GM12865 (cell line): ENCODE measurements around the gene LARP4B.

Experiments
- DNase-seq: peaks from one replicate; pipeline ENCODE4 v3.0.0; 2010; ENCODE audit warnings: low read depth
- H3K4me3 ChIP-seq: 2 replicates; pipeline ENCODE4 v1.5.1; 2011; ENCODE audit warnings: mild to moderate bottlenecking, low read depth, low read length, control low read depth
- TF ChIP-seq, protein P1 (sequence below): IDR thresholded peaks from 2 replicates; pipeline ENCODE4 v1.5.1; 2011; ENCODE audit warnings: low read length, control low read depth, low read depth, inconsistent platforms; ENCODE audit not compliant: insufficient read depth; ENCODE audit errors: missing control alignments

The LARP4B gene

DNA sequence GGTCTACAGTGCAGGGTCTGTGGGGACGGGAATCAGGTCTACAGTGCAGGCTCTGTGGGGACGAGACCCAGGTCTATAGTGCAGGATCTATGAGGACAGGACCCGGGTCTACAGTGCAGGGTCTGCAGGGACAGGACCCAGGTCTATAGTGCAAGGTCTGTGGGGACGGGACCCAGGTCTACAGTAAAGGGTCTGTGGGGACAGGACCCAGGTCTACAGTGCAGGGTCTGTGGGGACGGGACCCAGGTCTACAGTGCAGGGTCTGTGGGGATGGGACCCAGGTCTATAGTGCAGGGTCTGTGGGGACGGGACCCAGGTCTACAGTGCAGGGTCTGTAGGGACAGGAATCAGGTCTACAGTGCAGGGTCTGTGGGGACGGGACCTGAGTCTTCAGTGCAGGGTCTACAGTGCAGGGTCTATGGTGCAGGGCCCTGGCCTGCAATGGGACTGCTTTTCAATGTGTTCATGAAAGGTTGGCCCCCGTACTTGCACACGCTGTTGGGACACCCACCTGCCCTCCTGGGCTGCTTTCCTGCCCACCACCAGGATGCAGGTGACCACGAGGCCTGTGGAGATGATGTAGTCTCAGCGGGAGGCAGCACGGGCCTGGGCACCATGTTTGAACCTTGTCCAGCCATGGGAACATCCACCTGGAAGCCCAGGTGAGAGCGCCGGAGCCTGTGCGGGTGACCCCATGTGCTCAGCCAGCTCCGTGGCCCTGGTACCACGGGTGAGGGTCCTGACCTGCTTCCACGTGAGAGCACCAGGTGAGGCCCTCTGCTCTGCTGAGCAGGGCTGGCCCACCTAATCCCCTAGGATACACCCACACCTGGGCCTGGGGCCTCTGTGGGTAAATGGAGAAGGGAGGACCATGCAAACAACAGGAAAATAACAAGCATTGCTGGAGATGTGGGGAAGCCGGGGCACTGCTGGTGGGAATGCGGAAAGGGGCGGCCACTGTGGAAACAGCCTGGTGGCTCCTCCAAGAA is 150.7 kb downstream of the LARP4B start:
- no peak for DNase-seq
- H3K4me3 ChIP-seq, result no peak overlapping the region
- TF ChIP-seq, protein P1, sequence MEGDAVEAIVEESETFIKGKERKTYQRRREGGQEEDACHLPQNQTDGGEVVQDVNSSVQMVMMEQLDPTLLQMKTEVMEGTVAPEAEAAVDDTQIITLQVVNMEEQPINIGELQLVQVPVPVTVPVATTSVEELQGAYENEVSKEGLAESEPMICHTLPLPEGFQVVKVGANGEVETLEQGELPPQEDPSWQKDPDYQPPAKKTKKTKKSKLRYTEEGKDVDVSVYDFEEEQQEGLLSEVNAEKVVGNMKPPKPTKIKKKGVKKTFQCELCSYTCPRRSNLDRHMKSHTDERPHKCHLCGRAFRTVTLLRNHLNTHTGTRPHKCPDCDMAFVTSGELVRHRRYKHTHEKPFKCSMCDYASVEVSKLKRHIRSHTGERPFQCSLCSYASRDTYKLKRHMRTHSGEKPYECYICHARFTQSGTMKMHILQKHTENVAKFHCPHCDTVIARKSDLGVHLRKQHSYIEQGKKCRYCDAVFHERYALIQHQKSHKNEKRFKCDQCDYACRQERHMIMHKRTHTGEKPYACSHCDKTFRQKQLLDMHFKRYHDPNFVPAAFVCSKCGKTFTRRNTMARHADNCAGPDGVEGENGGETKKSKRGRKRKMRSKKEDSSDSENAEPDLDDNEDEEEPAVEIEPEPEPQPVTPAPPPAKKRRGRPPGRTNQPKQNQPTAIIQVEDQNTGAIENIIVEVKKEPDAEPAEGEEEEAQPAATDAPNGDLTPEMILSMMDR, result no peak

DNA sequence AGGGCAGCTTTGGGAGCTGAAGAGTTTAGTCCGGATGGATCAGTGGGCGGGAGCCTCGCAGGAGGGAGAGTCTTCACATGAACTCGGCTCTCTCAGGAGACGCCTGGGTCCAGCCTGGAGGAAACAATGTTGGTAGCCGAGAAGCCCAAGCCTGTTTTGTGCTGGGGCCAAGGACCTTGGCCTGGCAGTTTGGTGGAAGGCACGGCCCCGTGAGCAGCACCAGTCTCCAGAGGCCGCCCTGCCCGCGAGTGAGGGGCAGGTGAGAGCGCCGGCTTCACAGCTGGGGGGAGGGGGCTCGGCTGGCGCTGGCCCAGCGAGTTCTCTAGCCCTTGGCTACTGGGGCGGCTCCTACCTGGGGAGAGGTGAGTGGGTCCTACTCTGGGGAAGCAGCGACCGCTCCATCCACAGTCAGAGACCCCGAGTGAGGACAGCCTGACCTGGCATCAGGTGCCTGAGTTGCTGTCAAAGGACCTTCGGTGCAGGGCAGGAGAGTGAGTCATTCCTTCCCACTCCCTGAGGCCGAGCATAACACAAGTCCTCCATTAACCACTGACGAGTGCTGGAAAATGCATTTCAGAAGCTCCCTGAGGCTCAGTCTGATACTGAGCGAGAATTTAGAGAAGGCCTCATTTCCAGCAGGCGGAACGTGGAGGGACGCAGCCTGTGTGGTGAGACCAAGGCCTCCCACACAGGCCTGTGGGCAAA is 152.7 kb downstream of the LARP4B start:
- no peak overlapping the region for H3K4me3 ChIP-seq
- TF ChIP-seq, protein P1, result no peak
- no peak for DNase-seq

DNA sequence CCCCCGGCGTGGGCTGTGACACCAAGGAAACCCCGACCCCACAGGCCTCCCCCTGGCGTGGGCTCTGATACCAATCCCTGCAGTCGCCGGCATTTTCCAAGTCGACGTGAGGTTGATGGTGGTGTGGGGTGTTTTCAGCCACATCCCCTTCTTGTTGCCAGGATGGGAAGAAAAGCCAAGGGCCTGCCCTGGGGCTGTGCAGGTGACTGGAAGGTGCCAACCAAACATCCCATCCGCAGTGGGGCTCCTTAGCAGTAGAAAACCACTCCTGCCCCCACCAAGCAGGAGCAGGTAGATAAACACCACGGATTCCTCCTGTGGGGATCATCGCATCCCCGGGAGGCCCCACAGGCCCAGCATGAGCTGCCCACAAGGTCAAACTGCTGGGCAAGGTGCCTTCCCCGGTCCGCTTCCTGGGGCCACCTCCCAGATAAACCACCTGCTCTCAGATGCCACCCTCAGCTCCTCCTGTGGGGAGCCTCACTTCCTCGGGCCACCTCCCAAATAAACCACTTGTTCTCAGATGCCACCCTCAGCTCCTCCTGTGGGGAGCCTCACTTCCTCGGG is 153.5 kb downstream of the LARP4B start:
- TF ChIP-seq, protein P1, result no peak
- no peak overlapping the region for H3K4me3 ChIP-seq
- DNase-seq, result no peak

DNA sequence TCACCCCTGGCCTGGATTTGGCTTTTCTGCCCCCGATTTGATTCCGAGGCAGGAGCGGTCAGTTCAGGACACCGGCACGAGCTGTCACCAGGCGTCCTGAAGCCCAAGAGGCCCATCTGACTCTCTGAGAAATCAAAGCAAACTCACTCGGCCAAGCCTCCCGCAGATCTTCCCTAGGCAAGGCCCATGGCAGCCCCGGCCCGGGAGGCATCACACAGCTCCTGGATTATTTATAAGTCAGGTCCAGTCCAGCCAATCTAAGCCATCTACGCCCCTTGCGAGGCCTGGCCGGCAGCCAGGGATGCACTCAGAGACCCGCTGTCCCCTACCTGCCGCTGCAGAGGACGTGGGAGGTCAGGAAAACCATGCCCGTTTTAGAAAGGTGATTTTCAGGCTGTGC is 154.7 kb downstream of the LARP4B start:
- TF ChIP-seq, protein P1, result no peak
- DNase-seq, result no peak
- H3K4me3 ChIP-seq, result no peak overlapping the region

DNA sequence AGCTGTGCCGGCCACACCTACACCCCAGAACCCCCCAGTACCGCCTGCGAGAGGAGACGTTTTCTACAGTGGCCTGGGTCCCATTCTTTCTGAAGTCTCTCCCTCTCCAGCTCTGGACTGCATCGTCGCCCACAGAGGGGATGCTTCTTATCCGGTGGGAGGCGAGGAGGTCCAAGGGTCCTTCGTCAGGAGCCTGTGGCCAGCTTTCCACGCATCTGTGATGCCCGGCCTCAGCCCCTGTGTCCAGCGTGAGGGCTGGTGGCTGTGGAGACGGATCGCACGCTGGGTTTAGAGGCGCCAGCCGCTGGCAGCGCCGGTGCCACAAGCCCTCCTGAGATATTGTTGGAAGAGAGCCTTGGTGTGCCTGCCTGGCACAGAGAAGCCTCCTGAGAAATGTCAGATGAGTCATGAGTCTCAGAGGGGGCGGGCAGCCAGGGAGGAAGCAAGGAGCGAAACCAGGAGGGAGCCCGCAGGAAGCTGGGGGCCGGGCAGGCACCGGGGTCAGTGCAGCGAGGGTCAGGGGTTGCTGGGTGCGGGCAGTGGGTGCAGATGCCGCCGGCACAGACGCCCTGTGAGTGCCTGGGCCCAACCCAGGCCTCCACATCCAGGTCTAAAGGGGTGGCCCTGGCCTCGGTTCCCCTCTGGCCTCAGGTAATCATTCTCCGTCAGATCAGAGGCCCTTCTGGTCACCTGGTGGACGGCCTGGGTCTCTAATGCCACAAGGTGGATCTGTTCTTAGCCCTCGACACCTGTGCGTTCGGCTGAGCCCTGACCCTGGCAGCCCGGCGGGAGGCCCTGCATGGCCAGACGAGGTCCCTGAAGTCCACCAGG is 156.0 kb downstream of the LARP4B start:
- DNase-seq, result no peak
- TF ChIP-seq, protein P1, result no peak
- no peak overlapping the region for H3K4me3 ChIP-seq

DNA sequence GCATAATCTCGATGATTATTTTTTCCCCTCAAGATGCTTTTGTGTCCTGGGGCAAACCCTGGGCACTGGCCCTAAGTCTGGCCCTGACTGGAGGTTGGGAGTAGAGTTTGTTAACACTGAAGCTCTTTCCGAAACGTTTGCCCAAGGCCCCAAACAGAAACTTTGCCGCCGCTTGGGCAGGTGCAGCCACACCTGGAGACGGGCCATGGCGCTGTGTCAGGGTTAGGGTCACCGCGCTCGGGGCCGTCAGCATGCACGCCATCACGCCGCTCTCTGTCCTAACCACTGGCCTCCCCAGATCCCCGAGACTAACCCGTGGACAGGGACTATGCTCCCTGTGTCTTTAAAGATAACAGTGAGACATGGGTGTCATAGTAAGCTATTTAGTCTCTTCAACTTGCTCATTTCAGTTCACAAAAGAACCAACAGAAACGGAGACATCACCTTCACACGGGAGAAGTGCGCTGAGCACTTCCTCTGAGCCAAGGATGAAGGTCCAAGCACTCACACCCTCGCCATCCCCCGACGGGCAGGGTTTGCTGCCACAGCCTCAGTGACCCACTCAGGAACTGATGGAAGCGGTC is 156.8 kb downstream of the LARP4B start:
- TF ChIP-seq, protein P1, result no peak
- H3K4me3 ChIP-seq, result no peak overlapping the region
- no peak for DNase-seq
